Mammary epithelial cell (primary cell): Measurements from ENCODE around the gene TRIO.

ENCODE experiments used
- CTCF ChIP-seq, 2 donors: IDR thresholded peaks in 1 of 2; conservative IDR thresholded peaks in 1 of 2; 2 replicates each; pipeline ENCODE4 v1.5.1; 2011 to 2012; ENCODE audit warnings: inconsistent platforms in 2 of 2, low read length in 2 of 2, mild to moderate bottlenecking in 2 of 2, control low read depth in 1 of 2, low read depth in 1 of 2; ENCODE audit not compliant: insufficient read depth in 1 of 2; ENCODE audit errors: extremely low read depth in 1 of 2
- EZH2 ChIP-seq: IDR thresholded peaks from 2 replicates; pipeline ENCODE4 v1.6.1; 2012; ENCODE audit warnings: low read length, inconsistent platforms, borderline replicate concordance

DNA sequence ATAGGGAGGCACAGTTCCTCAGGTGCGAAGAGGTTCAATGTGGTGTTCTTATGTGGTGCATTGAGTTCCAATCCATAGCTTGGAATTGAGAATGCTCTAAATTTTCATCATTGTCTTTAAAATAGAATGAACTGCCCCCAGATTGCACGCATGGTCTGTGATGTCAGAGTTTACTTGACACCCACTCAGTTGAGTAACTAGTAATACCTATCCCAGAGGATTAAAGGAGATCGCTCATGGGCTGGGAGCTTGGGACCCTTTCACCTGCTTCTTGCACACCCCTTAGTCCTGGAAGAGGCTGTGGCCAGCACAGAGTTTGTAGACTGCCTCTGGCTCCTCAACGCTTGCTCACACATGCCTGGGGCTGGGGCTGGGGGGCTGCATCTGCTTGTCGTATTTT lies 343.3 kb downstream of the TRIO start:
- TF ChIP-seq EZH2 (no peak), CTCF (conservative IDR thresholded peaks at IDR 0.05 in 1 of 2, IDR thresholded peaks at IDR 0.05 in 1 of 2; ENCODE audit: extremely low read depth in 1 of 2, insufficient read depth in 1 of 2, low read depth in 1 of 2, low read length in 2 of 2) (no peak)
